GM10248 (cell line): ENCODE measurements around the gene UCHL5.

Experiments used
- CTCF ChIA-PET: fragments of 300-600 bp; sonication (Branson Sonifier 250); formaldehyde crosslinking; extraction: SDS; loops from one replicate; lab custom pipeline; 2021; ENCODE audit warnings: antibody characterized with exemption; lab: Yijun Ruan, JAX
- POLR2A ChIA-PET: fragments of 350-650 bp; sonication (Branson Sonifier 250); formaldehyde crosslinking; extraction: SDS; loops from one replicate; lab custom pipeline; 2020; ENCODE audit warnings: antibody characterized with exemption; lab: Yijun Ruan, JAX
- DNase-seq: peaks from one replicate; pipeline ENCODE4 v3.0.0; 2012; ENCODE audit errors: extremely low spot score
- CTCF ChIP-seq: IDR thresholded peaks from 2 replicates; pipeline ENCODE4 v1.5.1; 2012; ENCODE audit warnings: mild to moderate bottlenecking, low read depth; ENCODE audit errors: extremely low read depth, missing control alignments, control extremely low read depth

Gene UCHL5

GRCh38 chr1:192977089-192977706 lies 82.0 kb downstream of the UCHL5 start:
- ChIA-PET POLR2A (no interaction called here), CTCF (no interaction called here)
- no peak for DNase-seq
- TF ChIP-seq CTCF: no peak

- no peak for TF ChIP-seq CTCF
- no peak for DNase-seq
- POLR2A ChIA-PET: no interaction called here
- CTCF ChIA-PET: no interaction called here
Measured at GRCh38 chr1:192976576-192976975, 82.6 kb downstream of the UCHL5 start.

GRCh38 chr1:192974701-192975100 lies 84.5 kb downstream of the UCHL5 start:
- DNase-seq: no peak
- ChIA-PET CTCF (no interaction called here), POLR2A (no interaction called here)
- TF ChIP-seq CTCF: no peak

GRCh38 chr1:192973988-192974387 lies 85.2 kb downstream of the UCHL5 start:
- POLR2A ChIA-PET: no interaction called here
- CTCF ChIA-PET: no interaction called here
- no peak for DNase-seq
- no peak for TF ChIP-seq CTCF

- POLR2A ChIA-PET: no interaction called here
- CTCF ChIA-PET: no interaction called here
- TF ChIP-seq CTCF: no peak
- DNase-seq: no peak
Measured at GRCh38 chr1:192973202-192973601, 86.0 kb downstream of the UCHL5 start.

GRCh38 chr1:192969091-192969490 lies 90.1 kb downstream of the UCHL5 start:
- CTCF ChIA-PET: no interaction called here
- no peak for TF ChIP-seq CTCF
- no peak for DNase-seq
- POLR2A ChIA-PET: no interaction called here

GRCh38 chr1:192968323-192968722 lies 90.8 kb downstream of the UCHL5 start:
- CTCF ChIA-PET: no interaction called here
- POLR2A ChIA-PET: interaction anchor here (0.6 kb wide), 1 partner anchor 23 kb away, joined by 5 read pairs; no protein-coding TSS in a partner anchor
- no peak for TF ChIP-seq CTCF
- DNase-seq: no peak
